ENCODE data around the gene CHST11.
"Not testable (repeated sequence)": the region's sequence is repeated elsewhere in the genome, so short reads cannot be mapped to it uniquely, and the experiment has no call there.

Gene CHST11

DNA sequence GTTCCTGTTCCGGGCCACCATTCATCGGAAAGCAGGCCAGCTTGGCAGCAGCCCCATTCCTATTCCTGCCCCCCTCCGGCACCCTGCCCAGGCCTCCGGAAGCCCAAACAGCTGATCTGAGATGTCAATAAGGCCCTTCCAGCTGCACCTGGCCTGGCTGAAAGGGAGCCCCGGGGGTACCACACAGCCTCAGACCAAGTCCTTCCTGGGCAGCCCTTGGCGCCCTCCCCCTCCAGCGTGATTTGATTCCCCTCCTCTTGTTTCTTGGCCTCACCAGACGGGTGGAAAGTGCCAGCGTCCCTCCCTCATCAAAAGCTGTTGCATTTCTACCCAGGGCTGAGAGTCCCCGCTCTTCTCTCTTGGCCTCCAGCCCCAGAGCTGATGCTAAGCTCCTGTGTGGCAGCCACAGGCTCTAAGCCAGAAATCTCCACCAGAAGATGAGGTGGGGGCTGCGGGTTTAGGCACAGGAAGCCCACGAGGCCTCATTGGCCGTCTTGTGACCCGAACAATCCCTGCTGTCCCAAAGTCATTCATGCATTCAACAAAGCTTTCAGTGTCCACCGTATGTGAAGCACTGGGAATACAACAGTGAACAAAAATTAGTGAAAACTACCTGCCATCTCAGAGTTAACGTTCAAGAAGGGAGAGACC lies 285.9 kb downstream of the CHST11 start:
- DNase-seq (ENCODE audit: low spot score): no peak

- no peak for DNase-seq (ENCODE audit: low spot score)
Observed at GRCh38 chr12:104743202-104743580, 286.4 kb downstream of the CHST11 start.

- DNase-seq (ENCODE audit: low spot score): not testable (repeated sequence)
Observed at GRCh38 chr12:104743753-104744548, 287.2 kb downstream of the CHST11 start.

- no peak for DNase-seq (ENCODE audit: low spot score)
Observed at GRCh38 chr12:104746467-104747088, 289.8 kb downstream of the CHST11 start.

- no peak for DNase-seq (ENCODE audit: low spot score)
Observed at GRCh38 chr12:104747330-104747729, 290.6 kb downstream of the CHST11 start.

DNA sequence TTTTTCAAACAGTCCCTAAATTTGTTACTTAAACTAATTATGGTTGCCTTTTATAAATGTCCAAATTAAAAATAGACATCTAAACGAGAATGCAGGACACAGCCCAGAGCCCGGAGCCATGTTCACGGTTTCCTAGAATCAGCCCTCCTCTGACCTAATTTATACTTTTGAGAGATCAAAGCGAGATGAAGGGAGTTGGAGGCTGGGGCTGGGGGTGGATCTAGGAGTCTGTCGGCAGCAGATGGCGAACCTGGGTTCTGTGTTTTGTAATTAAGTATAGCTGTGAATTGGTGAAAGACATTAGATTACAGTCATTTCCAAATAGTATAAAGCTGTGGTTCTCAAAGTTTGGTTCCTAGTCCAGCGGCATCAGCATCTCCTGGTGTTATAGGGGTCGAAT lies 291.2 kb downstream of the CHST11 start:
- DNase-seq (ENCODE audit: low spot score): no peak

DNA sequence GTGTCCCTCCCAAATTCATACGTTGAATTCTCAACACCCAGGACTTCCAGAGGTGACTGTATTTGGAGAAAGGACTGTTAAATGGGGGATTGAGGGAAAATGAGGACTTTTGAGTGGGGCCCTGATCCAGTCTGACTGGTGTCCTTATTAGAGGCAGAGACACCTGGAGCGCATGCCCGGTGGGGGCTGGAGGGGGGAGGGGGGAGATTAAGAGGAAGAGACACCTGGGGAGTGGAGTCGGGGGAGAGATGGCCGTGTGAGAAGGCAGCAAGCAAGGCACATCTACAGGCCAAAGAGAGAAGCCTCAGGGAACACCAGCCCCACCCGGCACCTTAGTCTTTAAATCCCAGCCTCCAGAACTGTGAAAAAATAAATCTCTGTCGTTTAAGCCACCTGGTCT lies 291.6 kb downstream of the CHST11 start:
- no peak for DNase-seq (ENCODE audit: low spot score)

DNA sequence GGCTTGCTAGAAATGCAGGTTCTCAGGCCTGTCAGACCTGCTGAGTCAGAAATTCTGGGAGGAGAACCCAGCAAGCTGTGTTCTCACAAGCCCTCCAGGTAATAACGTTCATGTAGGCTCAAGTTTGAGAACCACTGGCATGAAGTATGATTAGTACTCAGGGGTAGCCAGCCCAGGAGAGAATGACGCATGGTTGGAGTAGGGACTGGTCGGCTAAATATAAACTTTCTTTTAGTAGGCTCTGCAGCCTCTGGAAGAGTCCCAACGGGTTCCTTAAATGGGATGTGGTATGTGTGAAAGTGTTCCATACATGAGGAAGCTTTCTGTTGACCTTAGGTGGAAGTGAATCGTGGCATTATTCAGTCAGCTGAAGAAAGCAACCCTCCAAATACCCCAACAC lies 292.0 kb downstream of the CHST11 start:
- no peak for DNase-seq (ENCODE audit: low spot score)

- no peak for DNase-seq (ENCODE audit: low spot score)
Observed at GRCh38 chr12:104749545-104749944, 292.8 kb downstream of the CHST11 start.

- DNase-seq (ENCODE audit: low spot score): no peak
Observed at GRCh38 chr12:104750061-104750460, 293.3 kb downstream of the CHST11 start.

GRCh38 chr12:104751120-104751519 lies 294.4 kb downstream of the CHST11 start:
- no peak for DNase-seq (ENCODE audit: low spot score)

DNA sequence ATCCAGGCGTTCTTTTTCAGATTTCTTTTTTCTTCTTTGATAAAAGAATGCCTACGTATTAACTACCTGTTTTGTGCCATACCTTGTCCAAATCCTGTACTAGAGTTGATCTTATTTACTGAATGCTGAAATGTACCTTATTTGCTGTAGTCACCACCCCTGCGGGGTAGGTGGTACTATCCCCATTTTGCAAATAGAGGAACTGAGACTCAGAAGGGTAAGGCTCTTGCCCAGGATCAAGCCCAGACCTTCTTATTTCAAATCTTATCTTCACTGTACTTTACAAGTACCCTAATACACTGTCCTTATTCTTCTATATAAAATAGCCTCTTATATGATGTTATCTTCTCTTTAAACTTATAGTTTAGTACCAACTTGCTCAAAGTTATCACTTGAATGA lies 294.8 kb downstream of the CHST11 start:
- no peak for DNase-seq (ENCODE audit: low spot score)

- DNase-seq (ENCODE audit: low spot score): no peak
Observed at GRCh38 chr12:104752016-104752415, 295.3 kb downstream of the CHST11 start.

- DNase-seq (ENCODE audit: low spot score): no peak
Observed at GRCh38 chr12:104752881-104753280, 296.1 kb downstream of the CHST11 start.

- no peak for DNase-seq (ENCODE audit: low spot score)
Observed at GRCh38 chr12:104756901-104757300, 300.2 kb downstream of the CHST11 start.

- DNase-seq (ENCODE audit: low spot score): no peak
Observed at GRCh38 chr12:104758771-104759170, 302.0 kb downstream of the CHST11 start.

DNA sequence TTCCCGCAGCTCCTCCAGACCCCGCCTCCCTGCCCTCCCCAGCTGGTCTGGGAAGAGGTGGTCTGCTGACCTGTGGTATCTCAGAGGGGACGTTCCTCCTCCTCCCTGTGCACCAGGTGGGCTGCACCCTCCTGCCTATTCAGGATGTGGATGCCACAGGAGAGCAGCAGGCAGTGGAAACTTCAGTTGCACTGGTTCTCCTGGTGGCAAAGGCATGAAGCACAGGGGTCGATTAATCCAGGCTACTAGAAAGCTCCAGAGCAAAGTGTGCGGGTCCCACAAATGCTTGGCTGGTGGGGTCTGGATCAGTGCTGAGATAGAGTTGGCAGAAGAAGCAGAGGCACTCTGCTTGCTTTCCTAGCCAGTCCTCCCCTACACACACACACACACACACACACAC lies 304.3 kb downstream of the CHST11 start:
- DNase-seq (ENCODE audit: low spot score): no peak

DNA sequence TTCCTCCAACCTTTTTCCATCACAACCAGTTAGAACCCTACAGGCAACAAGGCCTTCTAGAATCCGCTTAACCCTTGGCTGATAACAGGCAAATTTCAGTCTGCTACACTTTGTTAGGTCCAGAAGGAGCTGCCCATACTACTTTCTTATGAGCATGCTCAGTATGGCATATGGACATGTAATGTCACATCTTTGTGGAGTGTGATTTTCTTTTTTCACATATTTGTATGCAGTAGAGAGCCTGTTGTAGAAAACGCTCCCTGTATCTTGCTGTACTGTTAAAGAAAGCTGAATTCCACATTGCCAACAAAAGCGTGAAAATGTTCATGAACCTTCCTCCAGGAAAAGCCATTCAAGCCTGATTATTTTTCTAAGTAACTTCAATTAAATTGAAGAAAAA lies 304.9 kb downstream of the CHST11 start:
- no peak for DNase-seq (ENCODE audit: low spot score)

GRCh38 chr12:104763168-104763805 lies 306.5 kb downstream of the CHST11 start:
- no peak for DNase-seq (ENCODE audit: low spot score)

DNA sequence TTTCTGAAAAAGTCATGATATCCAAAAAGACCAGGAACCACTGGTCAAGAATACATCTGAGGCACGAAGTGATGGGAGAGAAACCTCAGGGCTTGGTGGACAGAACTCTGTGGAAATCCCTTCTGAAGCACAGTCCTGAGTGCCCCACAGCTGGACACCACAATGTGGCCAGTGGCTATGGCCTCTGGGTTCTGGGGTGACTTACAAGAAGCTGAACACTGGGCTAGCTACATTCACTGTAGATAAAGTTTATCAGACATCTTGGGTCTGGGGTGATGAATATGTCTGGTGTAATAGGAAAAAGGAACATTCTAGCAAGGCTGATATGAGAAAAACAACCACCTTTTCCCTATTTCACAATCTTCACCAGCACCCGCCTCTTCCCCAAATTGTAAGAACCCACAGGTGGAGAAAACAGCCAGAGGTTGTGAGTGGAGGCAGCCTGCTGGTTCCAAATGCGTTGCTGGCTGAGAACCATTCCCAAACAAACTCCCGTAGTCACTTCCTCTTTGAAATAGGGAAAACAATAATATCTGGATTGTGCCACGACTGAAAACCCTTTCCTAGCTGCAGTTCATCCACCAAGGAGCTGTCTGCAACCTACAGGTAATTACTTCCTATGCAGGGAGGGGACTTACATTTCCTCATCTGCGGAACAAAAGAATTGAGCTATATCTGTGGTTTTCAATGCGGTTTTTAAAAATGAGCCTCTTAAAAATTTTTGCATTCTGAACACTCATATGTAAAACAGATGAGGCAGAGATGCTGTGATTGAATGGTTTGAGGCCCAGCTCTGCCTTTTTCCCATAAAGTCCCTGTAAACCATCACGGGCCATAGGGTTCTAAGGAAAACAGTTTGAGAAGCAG lies 307.7 kb downstream of the CHST11 start:
- DNase-seq (ENCODE audit: low spot score): no peak

GRCh38 chr12:104767261-104767660 lies 310.5 kb downstream of the CHST11 start:
- no peak for DNase-seq (ENCODE audit: low spot score)

DNA sequence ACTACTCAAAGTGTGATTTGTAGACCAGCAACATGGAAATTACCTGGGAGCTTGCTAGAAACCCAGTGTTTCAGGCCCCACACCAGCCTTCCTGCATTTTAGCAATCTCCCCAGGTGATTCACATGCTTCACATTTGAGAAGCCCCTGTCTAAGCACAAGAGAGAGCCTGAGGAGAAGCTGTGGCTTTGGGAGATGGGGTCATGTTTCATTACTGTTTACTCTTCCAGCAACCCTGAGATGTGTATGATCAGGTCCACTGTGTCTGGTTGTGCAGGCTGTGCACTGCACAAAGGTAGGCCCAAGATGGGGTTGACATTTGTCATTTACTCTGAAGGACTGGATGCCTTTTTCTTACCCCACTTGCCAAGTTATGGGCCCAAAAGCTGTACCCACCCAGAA lies 311.3 kb downstream of the CHST11 start:
- no peak for DNase-seq (ENCODE audit: low spot score)
